CD1c-positive myeloid dendritic cell (primary cell): ENCODE data around the gene CEP41.
A peak's percentile ranks its signal among the peaks of the same experiment; 100 is the strongest.

Experiments
- DNase-seq: peaks from one replicate; pipeline ENCODE4 v3.0.0-alpha.2; 2016; ENCODE audit errors: extremely low spot score

Gene CEP41

GRCh38 chr7:130369110-130369711, 71.6 kb downstream of the CEP41 start:
- DNase-seq, result peak; percentile 34

- DNase-seq, result no peak
These were observed 72.7 kb downstream of the CEP41 start for GRCh38 chr7:130367836-130368746.

- no peak for DNase-seq
These were observed 73.6 kb downstream of the CEP41 start for GRCh38 chr7:130367088-130367755.

GRCh38 chr7:130366564-130366963, 74.3 kb downstream of the CEP41 start:
- no peak for DNase-seq

- DNase-seq, result no peak
These were observed 75.0 kb downstream of the CEP41 start for GRCh38 chr7:130365511-130366441.

GRCh38 chr7:130365088-130365487, 75.7 kb downstream of the CEP41 start:
- no peak for DNase-seq

GRCh38 chr7:130364451-130364850, 76.4 kb downstream of the CEP41 start:
- DNase-seq, result no peak

GRCh38 chr7:130363026-130363847, 77.6 kb downstream of the CEP41 start:
- DNase-seq, result no peak

GRCh38 chr7:130362251-130362816, 78.5 kb downstream of the CEP41 start:
- DNase-seq, result no peak

- DNase-seq, result no peak
These were observed 79.1 kb downstream of the CEP41 start for GRCh38 chr7:130361681-130362080.

- no peak for DNase-seq
These were observed 80.3 kb downstream of the CEP41 start for GRCh38 chr7:130360518-130360917.

GRCh38 chr7:130359276-130359857, 81.4 kb downstream of the CEP41 start:
- DNase-seq, result no peak

GRCh38 chr7:130358471-130358870, 82.3 kb downstream of the CEP41 start:
- no peak for DNase-seq

- no peak for DNase-seq
These were observed 83.8 kb downstream of the CEP41 start for GRCh38 chr7:130356876-130357611.

- no peak for DNase-seq
These were observed 84.5 kb downstream of the CEP41 start for GRCh38 chr7:130356121-130356875.

GRCh38 chr7:130353196-130353595, 87.6 kb downstream of the CEP41 start:
- no peak for DNase-seq

GRCh38 chr7:130352194-130353074, 88.4 kb downstream of the CEP41 start:
- DNase-seq, result no peak

- no peak for DNase-seq
These were observed 89.1 kb downstream of the CEP41 start for GRCh38 chr7:130351791-130352090.
